HG02623 (cell line): Measurements from ENCODE around the gene SRP14.

ENCODE experiments used
- ATAC-seq: cut with Tn5 transposase; IDR thresholded peaks from one replicate; pipeline ENCODE4 v1.9.1; 2021; ENCODE audit warnings: moderate library complexity; ENCODE audit not compliant: unreplicated experiment

The SRP14 gene

GRCh38 chr15:39990706-39991105 lies 48.3 kb downstream of the SRP14 start:
- no peak for ATAC-seq

GRCh38 chr15:39987821-39988220 lies 51.2 kb downstream of the SRP14 start:
- no peak for ATAC-seq
